Activated naive CD8-positive, alpha-beta T cell treated with anti-CD3 and anti-CD28 coated beads for 36 hours (primary cell): ENCODE measurements around the gene ZNF267. TPM values are rescaled to one million over a fixed set of nuclear protein-coding genes. Genes with fewer than 3 reads are reported as not detected.
"Not testable (repeated sequence)": the region's sequence is repeated elsewhere in the genome, so short reads cannot be mapped to it uniquely, and the experiment has no call there.

ENCODE experiments used
- DNase-seq: peaks from one replicate; pipeline ENCODE4 v3.0.0; 2021
- H3K27ac Mint-ChIP-seq: one replicate; pipeline ENCODE4 v1.8.0; 2022; ENCODE audit warnings: mild to moderate bottlenecking, moderate library complexity, mixed read lengths
- H3K27me3 Mint-ChIP-seq: one replicate; pipeline ENCODE4 v1.8.0; 2022; ENCODE audit warnings: mild to moderate bottlenecking, mixed read lengths
- H3K36me3 Mint-ChIP-seq: one replicate; pipeline ENCODE4 v1.8.0; 2021; ENCODE audit warnings: mild to moderate bottlenecking, mixed read lengths
- H3K4me1 Mint-ChIP-seq: one replicate; pipeline ENCODE4 v1.8.0; 2021; ENCODE audit warnings: mixed read lengths
- H3K4me3 Mint-ChIP-seq: one replicate; pipeline ENCODE4 v1.8.0; 2022; ENCODE audit warnings: mild to moderate bottlenecking, moderate library complexity, mixed read lengths
- H3K9me3 Mint-ChIP-seq: one replicate; pipeline ENCODE4 v1.8.0; 2022; ENCODE audit warnings: mixed read lengths
- total RNA-seq, 2 experiments: library from RNA; stranded (reverse); gene quantifications; one replicate each; pipeline ENCODE4 v1.2.3, GENCODE V29; 2021

The ZNF267 gene
- total RNA-seq, 2 experiments from 2014 or later, result 82.2 to 85.6 TPM

DNA sequence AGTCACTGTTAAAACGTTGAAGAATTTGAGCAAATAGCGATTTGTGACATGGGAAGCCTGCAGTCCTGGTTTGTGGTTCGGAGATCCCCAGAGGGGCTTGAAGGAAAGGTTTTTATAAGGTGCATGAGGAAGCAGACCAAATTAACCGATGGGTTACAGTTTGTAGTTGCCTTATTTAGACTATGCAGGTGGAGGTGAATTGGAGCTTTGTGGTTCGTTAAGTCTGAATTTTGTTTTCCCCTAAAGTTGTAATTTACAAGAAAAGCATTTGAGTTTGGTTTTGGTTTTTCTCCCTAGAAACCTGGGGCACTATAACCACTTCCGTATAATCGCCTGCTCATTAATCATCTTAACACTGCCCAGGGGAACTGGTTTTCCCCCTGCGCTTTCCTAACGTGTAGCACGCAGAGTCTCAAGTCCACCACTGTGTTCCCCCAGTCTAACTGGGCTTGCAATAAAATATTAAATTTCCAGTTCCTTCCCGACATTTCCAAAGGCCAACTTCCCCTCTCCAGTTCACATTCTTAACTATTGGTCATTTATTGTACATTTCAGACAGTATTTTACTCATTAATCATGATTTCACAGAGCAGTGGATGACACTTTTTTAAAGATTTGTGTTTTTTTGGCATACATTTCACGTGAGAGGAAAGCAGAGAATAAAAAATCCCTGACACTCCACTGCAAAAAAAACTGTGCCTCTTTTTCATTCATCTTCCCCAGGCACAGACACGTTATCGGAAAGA lies 932 bp downstream of the ZNF267 start:
- Mint-ChIP-seq H3K4me1 (peaks cover 64% of the 10 kb centered on the region), H3K27ac (peak overlapping the region; percentile 99), H3K9me3 (peaks cover 6% of the 10 kb centered on the region), H3K36me3 (peaks cover 56% of the 10 kb centered on the region), H3K27me3 (peaks cover 3% of the 10 kb centered on the region), H3K4me3 (peak overlapping the region; percentile 94)
- peak; percentile 51 for DNase-seq

DNA sequence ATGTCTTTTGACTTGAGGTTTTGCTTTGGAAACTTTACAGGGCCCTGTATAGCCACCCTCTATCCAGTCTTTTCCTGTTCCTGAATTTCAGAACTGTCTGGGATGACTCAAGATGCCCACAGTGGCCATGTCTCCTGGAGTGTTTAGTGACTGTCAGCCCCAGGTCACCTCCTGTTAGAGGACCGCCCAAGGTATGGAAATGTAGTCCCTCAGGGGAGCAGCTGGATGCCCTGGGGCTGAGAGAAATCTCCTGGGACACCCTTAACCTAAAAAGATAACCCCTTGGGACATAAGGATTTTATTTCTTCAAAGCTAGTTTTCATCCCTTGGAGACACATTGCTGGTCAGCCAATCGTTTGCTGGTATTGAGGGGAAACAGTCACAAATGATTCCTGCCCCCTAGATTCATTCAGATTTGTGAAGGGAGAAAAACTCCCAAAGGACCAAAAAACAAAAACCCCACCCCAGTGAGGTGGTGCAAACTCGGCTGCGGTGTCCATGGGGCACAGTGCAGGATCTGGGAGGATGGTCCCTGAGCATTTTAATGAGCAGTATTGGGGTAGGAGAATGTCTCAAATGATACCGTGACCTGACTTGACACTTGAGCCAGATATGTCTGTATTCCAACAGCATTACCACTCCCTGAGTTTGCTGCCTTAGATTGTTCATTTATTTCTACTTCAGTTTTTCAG lies 1.7 kb downstream of the ZNF267 start:
- Mint-ChIP-seq H3K36me3 (peaks cover 63% of the 10 kb centered on the region), H3K4me3 (peak overlapping the region; percentile 94)

DNA sequence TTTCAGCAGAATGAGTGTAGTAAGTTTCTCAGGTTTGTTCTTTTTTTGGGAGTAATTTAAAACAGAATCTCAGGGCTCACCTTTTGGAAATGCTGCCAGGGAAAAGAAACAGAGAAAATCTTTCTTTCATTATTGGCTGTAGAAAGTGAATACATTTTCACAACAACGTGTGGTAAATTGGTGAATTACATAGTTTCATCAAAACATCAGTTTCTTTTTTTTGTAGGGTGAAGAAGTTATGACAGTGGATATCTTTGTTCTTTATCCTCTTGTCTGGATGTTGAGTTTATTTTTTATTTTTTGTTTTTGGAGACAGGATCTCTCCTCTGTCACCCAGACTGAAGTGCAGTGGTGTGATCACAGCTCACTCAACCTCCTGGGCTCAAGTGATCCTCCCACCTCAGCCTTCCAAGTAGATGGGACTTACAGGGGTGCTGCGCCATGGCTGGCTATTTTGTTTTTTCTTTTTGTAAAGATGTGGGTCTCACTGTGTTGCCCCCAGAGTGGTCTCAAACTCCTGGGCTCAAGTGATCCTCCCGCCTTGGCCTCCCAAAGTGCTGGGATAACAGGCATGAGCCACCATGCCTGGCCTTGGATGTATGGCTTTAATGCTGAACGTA lies 2.4 kb downstream of the ZNF267 start:
- Mint-ChIP-seq H3K9me3 (peaks cover 7% of the 10 kb centered on the region), H3K4me1 (peaks cover 66% of the 10 kb centered on the region), H3K27me3 (peaks cover 3% of the 10 kb centered on the region), H3K4me3 (peak overlapping the region; percentile 94), H3K27ac (peak overlapping the region; percentile 99), H3K36me3 (peaks cover 70% of the 10 kb centered on the region)
- no peak for DNase-seq

More for the DNA sequence above, 1.7 kb downstream of the ZNF267 start:
- H3K27me3 Mint-ChIP-seq, result peaks cover 3% of the 10 kb centered on the region
- peaks cover 6% of the 10 kb centered on the region for H3K9me3 Mint-ChIP-seq
- no peak for DNase-seq
- H3K4me1 Mint-ChIP-seq, result peaks cover 67% of the 10 kb centered on the region
- H3K27ac Mint-ChIP-seq, result peak overlapping the region; percentile 99

DNA sequence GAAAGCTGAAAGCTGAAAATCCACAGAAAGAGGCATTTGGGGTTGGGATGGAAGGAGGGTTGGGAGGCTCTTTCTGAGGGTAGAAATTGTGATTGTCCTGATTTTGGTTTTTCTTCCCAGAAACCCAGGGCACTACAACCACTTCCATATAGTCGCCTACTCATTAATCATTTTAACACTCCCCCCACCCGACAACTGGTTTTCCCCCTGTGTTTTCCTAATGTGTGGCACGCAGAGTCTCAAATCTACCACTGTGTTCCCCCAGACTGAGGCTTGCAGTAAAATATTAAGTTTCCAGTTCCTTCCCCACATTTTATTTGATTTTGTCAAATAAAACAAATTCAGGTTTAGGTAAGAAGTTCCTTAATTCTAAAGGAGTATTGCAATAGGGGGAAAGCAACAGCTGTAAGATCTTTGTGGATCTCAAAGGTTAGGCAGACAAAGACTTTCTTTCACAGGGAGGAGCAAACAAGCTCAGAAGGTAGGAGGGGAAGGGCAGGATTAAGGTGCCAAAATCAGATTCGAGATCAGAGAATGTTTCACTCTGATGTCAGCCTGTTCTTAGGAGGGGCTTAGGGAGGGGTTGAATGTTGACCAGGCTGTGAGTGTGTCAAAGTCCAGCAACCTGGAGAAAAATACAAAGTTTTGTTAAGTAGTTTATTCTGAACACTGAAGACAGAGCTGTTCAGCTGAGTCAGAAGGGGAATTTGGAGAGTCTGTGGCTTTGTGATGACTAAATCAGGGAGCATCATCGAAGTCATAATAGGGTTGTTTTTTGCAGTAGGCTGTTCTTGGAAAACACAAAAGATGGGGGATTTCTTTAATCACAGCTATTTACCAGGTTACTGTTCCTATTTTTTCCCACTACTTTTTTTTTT lies 3.6 kb downstream of the ZNF267 start:
- Mint-ChIP-seq H3K4me3 (peak overlapping the region; percentile 94), H3K27me3 (peaks cover 3% of the 10 kb centered on the region), H3K4me1 (peaks cover 65% of the 10 kb centered on the region), H3K27ac (peak overlapping the region; percentile 99), H3K36me3 (peaks cover 78% of the 10 kb centered on the region), H3K9me3 (peaks cover 7% of the 10 kb centered on the region)
- DNase-seq, result peak; percentile 60

DNA sequence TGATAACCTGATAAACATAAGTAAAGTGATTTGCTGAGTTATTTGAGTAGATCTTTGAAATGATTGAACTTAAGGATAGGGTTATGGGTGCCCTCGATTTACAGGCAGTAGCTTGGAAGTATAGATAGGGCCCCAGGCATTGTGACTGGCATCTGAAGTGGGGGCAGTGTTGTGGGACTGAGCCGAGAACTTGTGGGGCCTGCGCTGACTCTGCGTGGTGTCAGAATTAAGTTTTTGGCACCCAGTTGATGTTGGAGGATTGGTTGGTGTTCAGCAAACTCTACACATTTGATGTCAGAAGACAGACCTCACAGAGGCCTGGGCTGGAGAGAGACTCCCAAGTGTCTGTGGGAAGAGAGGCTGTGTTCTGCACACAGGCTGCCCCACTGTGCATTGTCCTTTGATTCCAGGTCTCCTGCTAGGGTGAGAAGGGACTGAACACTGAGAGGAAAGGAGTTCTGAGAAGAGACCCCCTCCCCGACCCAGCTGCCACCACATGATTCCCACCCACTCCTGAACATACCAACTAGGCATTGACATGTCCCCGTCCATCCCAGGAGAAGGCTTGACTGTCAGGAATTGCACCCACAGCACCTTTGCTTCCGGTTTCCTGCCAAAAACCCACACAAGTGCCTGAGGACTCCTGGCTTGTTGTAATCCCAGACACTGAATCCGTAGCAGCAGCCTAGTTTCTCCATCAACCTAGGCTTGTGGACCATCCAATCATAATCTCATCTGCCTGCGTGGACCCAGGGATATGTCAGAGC lies 4.5 kb downstream of the ZNF267 start:
- peaks cover 85% of the 10 kb centered on the region for H3K36me3 Mint-ChIP-seq
- peak overlapping the region; percentile 99 for H3K27ac Mint-ChIP-seq
- peak overlapping the region; percentile 94 for H3K4me3 Mint-ChIP-seq
- DNase-seq, result no peak
- peaks cover 3% of the 10 kb centered on the region for H3K27me3 Mint-ChIP-seq
- H3K9me3 Mint-ChIP-seq, result peaks cover 7% of the 10 kb centered on the region
- peaks cover 64% of the 10 kb centered on the region for H3K4me1 Mint-ChIP-seq

DNA sequence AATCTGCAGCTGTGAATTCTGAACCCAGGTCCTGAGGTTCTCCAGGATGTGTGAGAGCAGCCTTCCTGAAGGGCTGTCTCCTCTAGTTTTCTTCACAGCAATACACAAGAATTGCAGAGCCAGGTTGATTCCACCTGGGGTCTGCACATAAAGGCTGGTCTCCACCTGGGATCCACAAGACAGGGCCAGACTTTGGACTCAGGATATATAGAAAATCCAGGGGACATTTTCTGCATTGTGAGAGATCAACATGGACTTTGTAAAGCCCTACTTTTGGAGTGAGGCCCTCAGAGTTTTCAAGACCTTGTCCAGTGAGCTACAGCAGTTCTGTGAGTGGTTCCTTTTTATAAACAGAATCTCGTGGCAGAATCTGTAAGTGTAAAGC lies 6.3 kb downstream of the ZNF267 start:
- peaks cover 3% of the 10 kb centered on the region for H3K27me3 Mint-ChIP-seq
- H3K27ac Mint-ChIP-seq, result peak overlapping the region; percentile 99
- H3K4me3 Mint-ChIP-seq, result peak overlapping the region; percentile 59

DNA sequence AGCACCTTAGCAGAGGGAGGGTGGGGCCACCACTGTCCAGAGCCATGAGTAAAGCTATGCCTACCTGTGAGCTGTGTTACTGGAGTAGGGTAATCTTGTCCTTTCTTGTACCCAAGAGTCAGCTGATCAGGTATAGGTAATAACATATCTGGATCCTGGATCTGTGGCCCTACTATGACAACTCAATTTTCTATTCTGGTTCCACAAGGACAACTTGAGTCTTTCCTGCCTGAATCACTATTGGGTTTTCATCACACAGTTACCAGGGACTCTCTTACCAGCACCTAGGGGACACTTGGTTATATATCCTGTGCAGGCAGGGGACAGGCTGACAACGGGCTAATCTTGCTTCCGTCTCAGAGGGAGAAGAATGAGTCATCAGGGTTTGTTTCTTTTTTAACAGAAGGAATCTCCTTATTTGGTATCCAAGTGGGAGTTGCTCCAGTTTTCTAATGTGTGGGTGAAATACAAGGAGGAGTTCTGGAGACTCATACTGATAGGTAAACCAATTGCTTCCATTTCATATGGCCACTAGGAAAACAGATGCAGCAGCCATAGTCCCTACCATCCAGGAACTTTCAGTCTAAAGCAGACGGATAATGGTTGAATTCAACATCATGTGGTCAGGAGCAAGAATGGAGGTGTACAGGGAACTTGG lies 6.8 kb downstream of the ZNF267 start:
- Mint-ChIP-seq H3K4me3 (peak overlapping the region; percentile 59), H3K9me3 (peaks cover 8% of the 10 kb centered on the region)
- peak; percentile 47 for DNase-seq

More for the DNA sequence above, 6.3 kb downstream of the ZNF267 start:
- H3K9me3 Mint-ChIP-seq, result peaks cover 6% of the 10 kb centered on the region
- peaks cover 90% of the 10 kb centered on the region for H3K36me3 Mint-ChIP-seq
- DNase-seq, result no peak
- H3K4me1 Mint-ChIP-seq, result peaks cover 65% of the 10 kb centered on the region

DNA sequence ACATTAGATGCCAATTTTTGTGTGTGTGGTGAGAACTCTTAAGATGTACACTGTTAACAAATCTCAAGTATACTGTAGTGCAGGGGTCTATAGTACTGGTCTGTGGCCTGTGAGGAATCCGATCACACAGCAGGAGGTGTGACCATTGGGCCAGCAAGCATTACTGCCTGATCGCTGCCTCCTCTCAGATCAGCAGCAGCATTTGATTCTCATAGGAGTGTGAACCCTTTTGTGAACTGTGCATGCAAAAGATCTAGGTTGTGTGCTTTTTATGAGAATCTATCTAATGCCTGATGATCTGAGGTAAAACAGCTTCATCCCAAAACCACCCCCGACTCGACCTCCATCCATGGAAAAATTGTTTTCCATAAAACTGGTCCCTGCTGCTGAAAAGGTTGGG lies 12.6 kb downstream of the ZNF267 start:
- H3K9me3 Mint-ChIP-seq, result peaks cover 35% of the 10 kb centered on the region
- no peaks in the 10 kb centered on the region for H3K27me3 Mint-ChIP-seq
- H3K36me3 Mint-ChIP-seq, result peaks cover 87% of the 10 kb centered on the region
- H3K27ac Mint-ChIP-seq, result peak overlapping the region; percentile 54
- H3K4me3 Mint-ChIP-seq, result no peak overlapping the region
- no peak for DNase-seq
- H3K4me1 Mint-ChIP-seq, result peaks cover 62% of the 10 kb centered on the region

More for the DNA sequence above, 6.8 kb downstream of the ZNF267 start:
- Mint-ChIP-seq H3K27ac (peak overlapping the region; percentile 99), H3K27me3 (peaks cover 3% of the 10 kb centered on the region), H3K4me1 (peaks cover 71% of the 10 kb centered on the region), H3K36me3 (peaks cover 90% of the 10 kb centered on the region)

DNA sequence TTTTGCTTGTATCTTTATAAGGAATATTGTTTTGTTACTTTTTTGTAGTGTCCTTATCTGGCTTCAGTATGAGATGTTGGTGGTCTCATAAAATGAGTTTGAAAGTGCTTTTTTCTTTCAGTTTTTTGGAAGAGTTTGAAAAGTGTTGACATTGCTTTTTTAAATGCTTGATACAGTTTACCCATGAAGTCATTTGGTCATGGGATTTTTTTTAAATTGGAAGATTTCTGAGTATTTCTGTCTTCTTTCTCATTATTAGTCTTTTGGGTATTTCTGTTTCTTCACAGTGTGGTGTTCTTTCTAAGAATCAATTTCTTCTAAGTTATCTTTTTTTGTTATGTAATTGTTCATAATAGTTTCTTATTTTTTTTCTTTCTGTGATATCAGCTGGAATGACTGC lies 15.1 kb downstream of the ZNF267 start:
- no peak for DNase-seq
- H3K27me3 Mint-ChIP-seq, result no peaks in the 10 kb centered on the region
- H3K4me3 Mint-ChIP-seq, result peak overlapping the region; percentile 46
- H3K9me3 Mint-ChIP-seq, result peaks cover 48% of the 10 kb centered on the region
- H3K27ac Mint-ChIP-seq, result peak overlapping the region; percentile 86
- peaks cover 94% of the 10 kb centered on the region for H3K36me3 Mint-ChIP-seq
- peaks cover 51% of the 10 kb centered on the region for H3K4me1 Mint-ChIP-seq

DNA sequence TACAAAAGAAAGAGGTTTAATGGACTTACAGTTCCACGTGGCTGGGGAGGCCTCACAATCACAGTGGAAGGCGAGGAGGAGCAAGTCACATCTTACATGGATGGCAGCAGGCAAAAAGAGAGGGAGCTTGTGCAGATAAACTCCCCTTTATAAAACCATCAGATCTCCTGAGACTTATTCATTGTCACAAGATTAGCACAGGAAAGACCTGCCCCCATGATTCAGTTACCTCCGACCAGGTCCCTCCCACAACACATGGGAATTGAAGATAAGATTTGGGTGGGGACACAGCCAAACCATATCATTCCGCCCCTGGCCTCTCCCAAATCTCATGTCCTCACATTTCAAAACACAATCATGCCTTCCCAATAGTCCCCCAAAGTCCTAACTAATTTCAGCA lies 18.5 kb downstream of the ZNF267 start:
- Mint-ChIP-seq H3K9me3 (peaks cover 62% of the 10 kb centered on the region), H3K4me1 (peaks cover 45% of the 10 kb centered on the region), H3K27ac (peak overlapping the region; percentile 50), H3K36me3 (peaks cover 97% of the 10 kb centered on the region)
- H3K27me3 Mint-ChIP-seq, DNase-seq, H3K4me3 Mint-ChIP-seq: not testable (repeated sequence)

DNA sequence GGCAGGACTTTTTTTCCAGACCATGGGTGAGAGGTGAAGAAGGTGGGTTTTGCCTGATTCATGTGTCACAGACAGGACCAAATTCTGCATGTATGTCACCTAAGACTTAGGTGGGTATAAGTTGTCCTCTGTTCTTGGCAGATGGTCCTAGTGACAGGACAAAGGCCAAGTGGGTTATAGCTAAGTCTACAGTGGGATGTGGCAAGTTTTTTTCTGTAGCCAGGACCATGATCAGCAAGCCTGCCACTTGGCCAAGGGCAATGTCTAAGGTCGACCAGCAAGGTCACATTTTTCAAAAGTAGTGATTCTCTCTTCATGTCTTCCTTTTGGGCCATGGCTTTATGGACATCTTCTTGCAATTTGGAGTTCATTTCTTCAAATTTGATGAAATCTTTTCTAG lies 20.2 kb downstream of the ZNF267 start:
- Mint-ChIP-seq H3K27me3 (no peaks in the 10 kb centered on the region), H3K4me3 (no peak overlapping the region), H3K36me3 (peaks cover 98% of the 10 kb centered on the region), H3K27ac (peak overlapping the region; percentile 59), H3K9me3 (peaks cover 66% of the 10 kb centered on the region), H3K4me1 (peaks cover 40% of the 10 kb centered on the region)
- DNase-seq, result no peak

DNA sequence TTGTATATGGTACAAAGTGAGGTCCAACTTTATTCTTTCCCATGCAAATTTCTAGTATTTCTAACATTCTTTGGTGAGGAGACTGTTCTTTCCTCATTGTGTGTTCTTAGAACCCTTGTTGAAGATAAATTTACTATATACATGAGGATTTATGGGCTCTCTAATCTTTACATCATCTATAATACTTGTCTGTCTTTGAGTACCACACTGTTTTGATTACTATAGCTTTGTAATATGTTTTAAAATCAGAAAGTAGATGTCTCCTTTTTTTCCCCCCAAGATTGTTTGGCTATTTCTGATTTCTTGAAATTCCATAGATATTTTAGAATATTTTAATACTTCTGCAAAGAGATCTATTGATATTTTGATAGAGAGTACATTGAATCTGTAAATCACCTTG lies 23.7 kb downstream of the ZNF267 start:
- Mint-ChIP-seq H3K4me1 (peaks cover 32% of the 10 kb centered on the region), H3K27ac (no peak overlapping the region), H3K36me3 (peaks cover 91% of the 10 kb centered on the region), H3K27me3 (no peaks in the 10 kb centered on the region), H3K4me3 (no peak overlapping the region), H3K9me3 (peaks cover 54% of the 10 kb centered on the region)
- no peak for DNase-seq

DNA sequence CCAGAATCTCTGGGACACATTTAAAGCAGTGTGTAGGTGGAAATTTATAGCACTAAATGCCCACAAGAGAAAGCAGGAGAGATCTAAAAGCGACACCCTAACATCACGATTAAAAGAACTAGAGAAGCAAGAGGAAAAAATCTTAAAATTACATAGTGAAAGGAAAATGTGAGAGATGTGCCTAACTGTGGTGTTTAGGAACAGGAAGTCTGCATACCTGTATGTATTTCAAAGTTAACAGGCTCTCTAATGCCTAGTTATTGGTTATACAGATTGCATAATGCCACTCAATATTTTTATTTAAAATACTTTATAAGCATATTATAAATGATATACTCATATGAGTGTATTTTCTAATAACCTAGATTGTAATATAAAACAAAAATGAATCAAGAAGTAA lies 25.9 kb downstream of the ZNF267 start:
- Mint-ChIP-seq H3K4me1 (peaks cover 20% of the 10 kb centered on the region), H3K27me3 (no peaks in the 10 kb centered on the region)

More for the DNA sequence above, 25.9 kb downstream of the ZNF267 start:
- Mint-ChIP-seq H3K36me3 (peaks cover 89% of the 10 kb centered on the region), H3K27ac (peak overlapping the region; percentile 78), H3K4me3 (peak overlapping the region; percentile 47), H3K9me3 (peaks cover 58% of the 10 kb centered on the region)
- DNase-seq, result no peak
